Mesothelial cell of epicardium (in vitro differentiated cells): ENCODE results near the gene ZAR1L. TPM values are rescaled to one million over a fixed set of nuclear protein-coding genes. Genes with fewer than 3 reads are reported as not detected.

Experiments used
- DNase-seq, 2 experiments: peaks; one replicate each; pipeline ENCODE4 v3.0.0; 2021; ENCODE audit warnings: low spot score in 2 of 2; ENCODE audit not compliant: unreplicated experiment in 2 of 2
- H3K27ac Mint-ChIP-seq: 2 replicates; pipeline ENCODE4 v1.8.0; 2021; ENCODE audit warnings: mixed read lengths
- H3K27me3 Mint-ChIP-seq: 2 replicates; pipeline ENCODE4 v1.8.0; 2021; ENCODE audit warnings: low read depth, mixed read lengths
- H3K36me3 Mint-ChIP-seq: 2 replicates; pipeline ENCODE4 v1.8.0; 2021; ENCODE audit warnings: mixed read lengths
- H3K4me1 Mint-ChIP-seq: 2 replicates; pipeline ENCODE4 v1.8.0; 2021; ENCODE audit warnings: mixed read lengths
- H3K4me3 Mint-ChIP-seq: 2 replicates; pipeline ENCODE4 v1.8.0; 2021; ENCODE audit warnings: mild to moderate bottlenecking, moderate library complexity, mixed read lengths
- H3K9me3 Mint-ChIP-seq: 2 replicates; pipeline ENCODE4 v1.8.0; 2021; ENCODE audit warnings: mixed read lengths
- total RNA-seq: library from RNA; stranded (reverse); gene quantifications from 3 replicates; pipeline ENCODE4 v1.2.1, GENCODE V29; 2021
- TF ChIP-seq, protein P1 (sequence below): fragments of 200-600 bp; sonication (generic); IDR thresholded peaks from one replicate; pipeline ENCODE4 v1.5.0; 2021; ENCODE audit warnings: antibody characterized with exemption; ENCODE audit not compliant: unreplicated experiment

Gene ZAR1L
- total RNA-seq, 1 donor from 2014 or later, result not detected

DNA sequence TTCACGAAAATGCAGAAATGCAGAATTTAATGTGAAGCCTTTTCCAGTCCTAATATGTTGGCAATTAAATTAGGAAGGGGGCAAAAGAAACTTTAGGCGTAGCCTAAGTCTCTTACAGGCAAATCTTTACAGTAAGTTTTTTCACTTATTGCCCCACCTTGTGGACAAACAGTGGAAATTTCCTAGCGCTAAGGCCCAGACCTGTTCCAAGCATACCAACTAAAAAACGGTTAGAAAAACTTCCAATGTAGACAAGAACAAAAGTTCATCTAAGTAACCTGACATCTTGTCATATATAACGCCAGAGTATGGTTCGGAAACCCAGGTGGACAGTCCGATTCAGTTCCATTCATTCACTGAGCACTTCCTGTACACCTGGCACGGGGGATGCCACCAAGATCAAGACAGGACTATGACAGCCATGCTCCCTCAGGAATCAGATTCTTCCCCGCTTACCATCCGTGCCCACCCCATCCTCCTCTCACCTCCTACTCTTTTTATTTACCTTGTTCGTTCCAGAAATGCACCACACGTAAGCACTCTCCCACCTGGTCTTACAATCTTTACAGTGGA, 4.9 kb downstream of the ZAR1L start:
- H3K9me3 Mint-ChIP-seq, result no peaks in the 10 kb centered on the region
- no peaks in the 10 kb centered on the region for H3K36me3 Mint-ChIP-seq
- TF ChIP-seq, protein P1, sequence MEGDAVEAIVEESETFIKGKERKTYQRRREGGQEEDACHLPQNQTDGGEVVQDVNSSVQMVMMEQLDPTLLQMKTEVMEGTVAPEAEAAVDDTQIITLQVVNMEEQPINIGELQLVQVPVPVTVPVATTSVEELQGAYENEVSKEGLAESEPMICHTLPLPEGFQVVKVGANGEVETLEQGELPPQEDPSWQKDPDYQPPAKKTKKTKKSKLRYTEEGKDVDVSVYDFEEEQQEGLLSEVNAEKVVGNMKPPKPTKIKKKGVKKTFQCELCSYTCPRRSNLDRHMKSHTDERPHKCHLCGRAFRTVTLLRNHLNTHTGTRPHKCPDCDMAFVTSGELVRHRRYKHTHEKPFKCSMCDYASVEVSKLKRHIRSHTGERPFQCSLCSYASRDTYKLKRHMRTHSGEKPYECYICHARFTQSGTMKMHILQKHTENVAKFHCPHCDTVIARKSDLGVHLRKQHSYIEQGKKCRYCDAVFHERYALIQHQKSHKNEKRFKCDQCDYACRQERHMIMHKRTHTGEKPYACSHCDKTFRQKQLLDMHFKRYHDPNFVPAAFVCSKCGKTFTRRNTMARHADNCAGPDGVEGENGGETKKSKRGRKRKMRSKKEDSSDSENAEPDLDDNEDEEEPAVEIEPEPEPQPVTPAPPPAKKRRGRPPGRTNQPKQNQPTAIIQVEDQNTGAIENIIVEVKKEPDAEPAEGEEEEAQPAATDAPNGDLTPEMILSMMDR, result peak; percentile 85
- H3K4me1 Mint-ChIP-seq, result peaks cover 13% of the 10 kb centered on the region
- H3K4me3 Mint-ChIP-seq, result no peak overlapping the region
- no peak overlapping the region for H3K27ac Mint-ChIP-seq
- no peaks in the 10 kb centered on the region for H3K27me3 Mint-ChIP-seq
- no peak for DNase-seq

DNA sequence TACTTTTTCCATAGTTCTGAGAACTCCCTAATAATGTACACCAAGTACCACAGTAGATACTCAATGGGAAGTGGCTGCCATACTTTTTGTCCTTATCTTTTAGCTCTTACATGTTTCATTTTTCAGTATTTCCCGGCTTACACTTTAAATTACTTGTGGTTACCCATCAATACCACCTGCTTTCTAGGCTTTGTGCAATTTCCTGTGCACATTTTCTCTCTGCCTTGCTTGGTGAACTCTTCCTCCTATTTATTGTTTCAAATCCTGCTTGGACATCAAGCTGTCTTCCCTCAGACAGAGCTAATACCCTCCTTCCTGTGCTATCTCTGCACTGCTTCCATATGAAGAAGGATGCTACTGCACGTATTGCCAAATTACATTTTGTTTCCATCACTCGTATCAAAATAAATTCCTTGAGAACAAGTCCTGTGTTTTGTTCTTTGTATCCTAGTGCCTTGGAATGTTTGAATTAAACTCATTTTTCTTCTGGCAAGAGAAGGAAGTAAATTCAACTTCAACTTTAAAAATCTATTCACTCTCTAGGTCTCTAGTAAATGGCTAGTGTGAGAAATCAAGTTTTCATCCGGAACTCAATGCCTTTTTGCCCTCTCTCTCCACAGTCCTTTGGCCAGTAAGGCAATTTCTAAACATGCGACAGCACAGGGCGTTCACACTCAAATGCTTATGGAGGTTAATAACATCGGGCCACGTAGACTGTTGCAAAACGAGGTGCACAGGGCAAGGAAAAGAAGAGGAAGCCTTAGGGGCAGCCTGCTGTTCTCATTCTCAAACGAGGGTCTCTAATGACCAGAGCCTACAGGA, 5.6 kb downstream of the ZAR1L start:
- H3K9me3 Mint-ChIP-seq, result no peaks in the 10 kb centered on the region
- H3K36me3 Mint-ChIP-seq, result no peaks in the 10 kb centered on the region
- no peak overlapping the region for H3K4me3 Mint-ChIP-seq
- DNase-seq, result no peak
- no peaks in the 10 kb centered on the region for H3K27me3 Mint-ChIP-seq
- TF ChIP-seq, protein P1, result no peak
- H3K27ac Mint-ChIP-seq, result peak overlapping the region; percentile 26
- H3K4me1 Mint-ChIP-seq, result peaks cover 8% of the 10 kb centered on the region

DNA sequence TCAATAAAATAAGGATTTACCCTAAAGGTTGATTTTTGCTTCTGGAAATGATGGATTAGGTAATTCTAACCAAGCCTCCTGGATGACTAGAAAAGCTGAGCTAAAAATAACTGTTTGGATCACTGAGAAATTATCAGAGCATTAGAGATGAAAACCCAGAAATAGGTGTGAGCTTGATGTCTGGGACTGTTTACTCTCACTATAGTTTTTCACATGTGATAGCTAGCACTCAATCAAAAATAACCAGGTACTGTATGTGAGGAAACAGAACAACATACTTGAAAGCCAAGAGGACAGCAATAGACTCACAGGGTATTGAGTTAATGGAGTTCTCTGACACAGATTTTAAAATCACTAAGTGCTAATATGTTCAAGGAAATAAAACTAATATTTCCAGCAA, 9.5 kb downstream of the ZAR1L start:
- no peaks in the 10 kb centered on the region for H3K27me3 Mint-ChIP-seq
- H3K36me3 Mint-ChIP-seq, result no peaks in the 10 kb centered on the region
- no peaks in the 10 kb centered on the region for H3K9me3 Mint-ChIP-seq
- peaks cover 6% of the 10 kb centered on the region for H3K4me1 Mint-ChIP-seq
- TF ChIP-seq, protein P1, result no peak
- no peak overlapping the region for H3K4me3 Mint-ChIP-seq
- H3K27ac Mint-ChIP-seq, result no peak overlapping the region
- DNase-seq, result no peak

DNA sequence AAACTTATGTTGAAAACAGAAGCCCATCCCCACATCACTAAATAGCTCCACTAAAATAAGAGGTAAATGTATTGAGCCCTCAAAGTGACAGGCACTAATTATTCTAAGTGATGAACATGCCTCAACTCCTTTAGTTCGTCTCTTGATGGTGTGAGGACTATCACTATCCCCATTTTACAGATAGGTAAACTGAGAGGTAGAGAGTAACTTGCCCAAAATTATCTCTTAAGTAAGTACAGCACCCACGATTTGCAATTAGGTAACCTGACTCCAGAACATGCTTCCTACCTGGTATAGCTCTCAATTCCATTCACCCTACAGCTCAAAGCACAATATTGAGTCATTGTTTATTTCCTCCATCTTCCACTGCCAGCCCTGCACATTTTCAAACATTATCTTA, 12.7 kb downstream of the ZAR1L start:
- Mint-ChIP-seq H3K36me3 (no peaks in the 10 kb centered on the region), H3K27me3 (peaks cover 9% of the 10 kb centered on the region), H3K4me1 (no peaks in the 10 kb centered on the region), H3K9me3 (no peaks in the 10 kb centered on the region), H3K27ac (no peak overlapping the region), H3K4me3 (no peak overlapping the region)
- TF ChIP-seq, protein P1, result no peak
- DNase-seq, result no peak

DNA sequence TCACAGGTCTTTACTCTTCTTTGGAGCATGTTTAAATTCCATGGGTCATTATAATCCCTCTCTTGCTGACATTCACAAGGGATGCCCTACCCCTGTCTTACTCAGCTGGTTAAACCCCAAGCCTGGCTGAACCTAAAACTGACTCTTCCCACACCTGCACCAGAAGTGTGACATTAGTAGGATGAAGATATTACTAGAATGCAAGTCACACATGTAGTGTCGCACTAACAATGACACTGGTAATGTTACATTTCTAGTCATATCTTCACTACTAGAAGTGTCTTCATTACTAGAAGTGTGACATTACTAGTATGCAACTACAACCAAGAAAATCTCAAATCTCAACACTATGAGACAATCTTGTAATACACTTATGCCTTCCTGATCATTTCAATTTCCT, 14.2 kb downstream of the ZAR1L start:
- no peaks in the 10 kb centered on the region for H3K36me3 Mint-ChIP-seq
- TF ChIP-seq, protein P1, result no peak
- no peaks in the 10 kb centered on the region for H3K9me3 Mint-ChIP-seq
- no peaks in the 10 kb centered on the region for H3K4me1 Mint-ChIP-seq
- H3K4me3 Mint-ChIP-seq, result no peak overlapping the region
- no peak for DNase-seq
- H3K27ac Mint-ChIP-seq, result no peak overlapping the region
- H3K27me3 Mint-ChIP-seq, result peaks cover 9% of the 10 kb centered on the region
